ENCODE data around the gene PDP2.

The PDP2 gene

DNA sequence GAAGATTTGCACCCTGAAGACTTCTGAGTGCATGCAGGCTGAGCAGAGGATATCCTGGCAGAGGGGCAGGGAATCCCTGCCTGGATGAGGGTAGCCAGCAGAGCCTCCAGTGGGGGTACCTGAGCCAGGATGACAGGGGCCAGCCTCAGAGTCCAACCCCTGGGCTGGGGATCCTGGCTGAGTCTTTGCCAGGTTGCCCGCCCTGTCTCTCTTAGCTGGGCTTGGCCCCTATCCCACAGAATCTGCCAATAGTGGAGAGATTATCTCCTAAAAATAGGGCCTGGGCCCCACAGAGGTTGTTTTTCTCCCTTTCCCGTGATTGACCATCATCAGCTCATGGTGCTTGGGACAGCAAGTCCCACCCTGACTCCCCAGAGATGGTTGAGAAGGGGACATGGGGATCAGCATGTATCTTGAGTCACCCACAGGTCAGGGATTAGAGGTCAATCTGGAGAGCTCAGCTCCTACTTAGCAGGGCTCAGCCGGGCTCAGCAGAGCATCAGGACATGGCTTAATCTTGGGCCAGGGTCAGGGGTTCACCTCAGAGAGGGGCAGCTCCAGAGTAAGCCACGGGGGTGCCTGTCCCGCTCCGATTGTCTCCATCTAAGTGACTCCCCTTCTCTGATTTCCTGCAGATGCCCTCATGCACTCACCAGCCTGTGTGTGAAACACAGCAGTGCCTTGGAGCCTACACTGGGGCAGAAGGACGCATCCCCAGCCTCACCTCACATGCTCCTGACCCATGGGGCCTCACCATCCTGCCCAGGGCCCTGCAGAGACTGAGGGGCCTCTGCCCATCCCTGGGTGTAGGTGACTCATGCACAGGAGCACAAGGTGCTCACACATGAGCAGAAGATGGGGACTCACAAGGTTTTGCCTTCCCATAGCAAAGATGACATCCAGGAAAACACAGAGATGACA is 26.9 kb downstream of the PDP2 start:
- Histone ChIP-seq H3K27ac (ENCODE audit: low read depth, low read length) (no peak overlapping the region), H3K9me3 (ENCODE audit: control insufficient read depth, insufficient read depth, low read length) (no peaks in the 10 kb centered on the region), H4K20me1 (ENCODE audit: control insufficient read depth, insufficient read depth, low read depth, low read length) (no peaks in the 10 kb centered on the region), H3F3A (ENCODE audit: control insufficient read depth, insufficient read depth) (no peaks in the 10 kb centered on the region), H3K79me2 (ENCODE audit: control insufficient read depth, low read length) (no peaks in the 10 kb centered on the region), H3K27me3 (ENCODE audit: control insufficient read depth, low read length) (peaks cover 7% of the 10 kb centered on the region), H3K36me3 (ENCODE audit: control insufficient read depth, low read length) (no peaks in the 10 kb centered on the region), H3K4me1 (ENCODE audit: control insufficient read depth, low read length) (peaks cover 5% of the 10 kb centered on the region; the same call in 1 of the 2 replicates), H3K4me3 (ENCODE audit: low read length) (no peak overlapping the region), H3K9me2 (replicated peaks; ENCODE audit: control insufficient read depth, low read length) (no peaks in the 10 kb centered on the region), H3K4me2 (ENCODE audit: low read length) (no peak overlapping the region)
- TF ChIP-seq, protein P1, sequence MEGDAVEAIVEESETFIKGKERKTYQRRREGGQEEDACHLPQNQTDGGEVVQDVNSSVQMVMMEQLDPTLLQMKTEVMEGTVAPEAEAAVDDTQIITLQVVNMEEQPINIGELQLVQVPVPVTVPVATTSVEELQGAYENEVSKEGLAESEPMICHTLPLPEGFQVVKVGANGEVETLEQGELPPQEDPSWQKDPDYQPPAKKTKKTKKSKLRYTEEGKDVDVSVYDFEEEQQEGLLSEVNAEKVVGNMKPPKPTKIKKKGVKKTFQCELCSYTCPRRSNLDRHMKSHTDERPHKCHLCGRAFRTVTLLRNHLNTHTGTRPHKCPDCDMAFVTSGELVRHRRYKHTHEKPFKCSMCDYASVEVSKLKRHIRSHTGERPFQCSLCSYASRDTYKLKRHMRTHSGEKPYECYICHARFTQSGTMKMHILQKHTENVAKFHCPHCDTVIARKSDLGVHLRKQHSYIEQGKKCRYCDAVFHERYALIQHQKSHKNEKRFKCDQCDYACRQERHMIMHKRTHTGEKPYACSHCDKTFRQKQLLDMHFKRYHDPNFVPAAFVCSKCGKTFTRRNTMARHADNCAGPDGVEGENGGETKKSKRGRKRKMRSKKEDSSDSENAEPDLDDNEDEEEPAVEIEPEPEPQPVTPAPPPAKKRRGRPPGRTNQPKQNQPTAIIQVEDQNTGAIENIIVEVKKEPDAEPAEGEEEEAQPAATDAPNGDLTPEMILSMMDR (IDR thresholded peaks at IDR 0.05; ENCODE audit: low read depth, low read length, poor library complexity, severe bottlenecking) = no peak
- TF ChIP-seq EZH2phosphoT487 (IDR thresholded peaks at IDR 0.05; ENCODE audit: borderline replicate concordance, low read length) = no peak

DNA sequence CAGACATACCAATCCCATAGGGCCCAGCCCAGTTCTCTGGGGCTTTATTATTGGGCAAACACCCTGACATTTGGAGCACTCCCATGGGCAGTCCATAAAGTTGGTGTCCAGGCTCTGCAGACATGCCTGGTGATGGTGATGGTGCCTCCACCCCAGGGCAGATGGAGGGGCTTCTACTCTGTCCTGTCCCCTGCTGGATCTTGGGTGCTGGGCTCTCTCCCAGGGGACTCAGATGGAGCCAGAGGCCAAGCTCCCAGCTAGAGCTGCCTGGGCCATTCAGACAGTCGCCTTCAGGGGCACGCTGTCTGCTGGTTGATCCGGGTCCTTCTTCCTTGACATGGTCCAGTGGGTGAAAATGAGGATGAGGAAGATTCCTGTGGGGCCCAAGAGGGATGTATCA is 27.8 kb downstream of the PDP2 start:
- H3K27ac ChIP-seq (ENCODE audit: low read depth, low read length) = no peak overlapping the region
- H3K4me3 ChIP-seq (ENCODE audit: low read length) = no peak overlapping the region
- H3K79me2 ChIP-seq (ENCODE audit: control insufficient read depth, low read length) = no peaks in the 10 kb centered on the region
- peaks cover 5% of the 10 kb centered on the region; the same call in 1 of the 2 replicates for H3K4me1 ChIP-seq (ENCODE audit: control insufficient read depth, low read length)
- H3K4me2 ChIP-seq (ENCODE audit: low read length) = no peak overlapping the region
- peaks cover 7% of the 10 kb centered on the region for H3K27me3 ChIP-seq (ENCODE audit: control insufficient read depth, low read length)
- TF ChIP-seq, protein P1 (IDR thresholded peaks at IDR 0.05; ENCODE audit: low read depth, low read length, poor library complexity, severe bottlenecking) = no peak
- no peak for TF ChIP-seq EZH2phosphoT487 (IDR thresholded peaks at IDR 0.05; ENCODE audit: borderline replicate concordance, low read length)
- H4K20me1 ChIP-seq (ENCODE audit: control insufficient read depth, insufficient read depth, low read depth, low read length) = no peaks in the 10 kb centered on the region
- no peaks in the 10 kb centered on the region for H3K9me2 ChIP-seq (replicated peaks; ENCODE audit: control insufficient read depth, low read length)
- H3F3A ChIP-seq (ENCODE audit: control insufficient read depth, insufficient read depth) = no peaks in the 10 kb centered on the region
- no peaks in the 10 kb centered on the region for H3K9me3 ChIP-seq (ENCODE audit: control insufficient read depth, insufficient read depth, low read length)
- H3K36me3 ChIP-seq (ENCODE audit: control insufficient read depth, low read length) = no peaks in the 10 kb centered on the region

DNA sequence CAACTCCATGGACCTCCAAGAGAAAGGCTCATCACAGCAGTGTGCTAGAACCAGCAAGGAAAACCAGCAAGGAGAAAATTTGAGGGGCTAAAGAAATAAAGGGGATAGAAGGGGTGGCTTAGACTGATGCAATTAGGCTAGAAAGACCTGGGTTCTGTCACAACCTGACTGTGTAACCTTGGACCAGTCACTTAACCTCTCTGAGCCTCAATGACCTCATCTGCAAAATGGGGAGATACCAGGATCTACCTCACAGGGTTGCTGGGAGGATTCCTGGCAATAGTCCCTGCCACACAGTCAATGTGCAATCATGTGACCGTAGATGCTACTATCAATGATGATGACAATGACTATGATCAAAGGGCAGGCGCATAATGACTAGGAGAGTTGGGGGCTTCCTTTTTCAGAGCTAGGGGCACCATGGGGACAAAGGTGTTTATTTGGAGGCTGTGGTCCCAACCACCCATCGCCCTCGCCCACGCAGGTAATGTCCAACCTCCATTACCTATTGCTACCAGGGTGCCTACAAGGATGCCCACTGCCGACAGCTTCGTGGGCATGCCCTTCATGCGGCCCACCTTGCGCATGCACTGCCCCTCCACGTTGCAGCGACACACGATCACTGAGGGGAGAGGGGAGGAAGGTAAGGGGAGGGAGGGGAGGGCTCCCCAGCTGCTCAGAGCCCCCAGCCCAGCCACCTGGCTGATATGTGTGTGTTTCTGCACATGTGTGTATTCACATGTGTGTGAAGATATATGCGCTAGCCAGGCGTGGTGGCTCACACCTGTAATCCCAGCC is 28.6 kb downstream of the PDP2 start:
- H3F3A ChIP-seq (ENCODE audit: control insufficient read depth, insufficient read depth) = no peaks in the 10 kb centered on the region
- peaks cover 7% of the 10 kb centered on the region for H3K27me3 ChIP-seq (ENCODE audit: control insufficient read depth, low read length)
- no peaks in the 10 kb centered on the region for H3K9me3 ChIP-seq (ENCODE audit: control insufficient read depth, insufficient read depth, low read length)
- no peak overlapping the region for H3K27ac ChIP-seq (ENCODE audit: low read depth, low read length)
- peaks cover 5% of the 10 kb centered on the region; the same call in 1 of the 2 replicates for H3K4me1 ChIP-seq (ENCODE audit: control insufficient read depth, low read length)
- no peaks in the 10 kb centered on the region for H4K20me1 ChIP-seq (ENCODE audit: control insufficient read depth, insufficient read depth, low read depth, low read length)
- TF ChIP-seq EZH2phosphoT487 (IDR thresholded peaks at IDR 0.05; ENCODE audit: borderline replicate concordance, low read length) = no peak
- TF ChIP-seq, protein P1 (IDR thresholded peaks at IDR 0.05; ENCODE audit: low read depth, low read length, poor library complexity, severe bottlenecking) = no peak
- H3K79me2 ChIP-seq (ENCODE audit: control insufficient read depth, low read length) = no peaks in the 10 kb centered on the region
- no peaks in the 10 kb centered on the region for H3K9me2 ChIP-seq (replicated peaks; ENCODE audit: control insufficient read depth, low read length)
- no peaks in the 10 kb centered on the region for H3K36me3 ChIP-seq (ENCODE audit: control insufficient read depth, low read length)
- H3K4me3 ChIP-seq (ENCODE audit: low read length) = no peak overlapping the region
- no peak overlapping the region for H3K4me2 ChIP-seq (ENCODE audit: low read length)
